DMS 273 (cell line): Measurements from ENCODE around the gene COBL.

Source experiments
- DNase-seq: peaks from one replicate; lab custom pipeline; 2025; ENCODE audit not compliant: unreplicated experiment; lab: John Stamatoyannopoulos, UW

The COBL gene

GRCh38 chr7:51328351-51328801 lies 11.8 kb upstream of the COBL start:
- DNase-seq = no peak

- no peak for DNase-seq
These were observed 10.7 kb upstream of the COBL start for GRCh38 chr7:51327287-51327717.

DNA sequence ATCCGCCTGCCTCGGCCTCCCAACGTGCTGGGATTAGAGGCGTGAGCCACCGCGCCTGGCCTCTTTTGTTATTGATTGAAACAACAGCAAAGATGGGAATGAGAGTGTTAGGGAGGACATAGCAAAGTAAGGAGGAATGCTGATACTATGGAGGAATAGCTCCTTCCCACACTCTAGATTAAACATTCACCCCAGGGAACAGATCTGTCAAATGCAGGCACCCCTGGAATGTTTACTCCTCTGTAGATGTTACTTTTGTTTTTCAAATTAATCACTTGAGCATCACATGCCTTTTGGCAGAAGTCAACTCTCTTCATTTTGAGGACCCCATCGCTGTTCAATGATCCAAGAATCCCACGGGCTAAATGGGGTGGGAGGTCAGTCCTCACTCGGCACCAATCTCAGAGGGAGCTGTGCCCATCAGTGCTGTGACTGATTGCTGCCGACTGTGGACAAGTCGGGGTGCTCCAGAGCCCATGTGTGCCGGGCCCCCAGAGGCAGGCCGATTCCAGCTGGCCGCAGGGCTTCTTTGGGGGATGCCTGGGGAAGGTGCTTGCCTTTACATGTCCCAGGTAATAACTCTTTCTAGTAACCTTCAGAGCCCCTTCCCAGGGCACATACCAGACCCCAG lies 10.2 kb upstream of the COBL start:
- no peak for DNase-seq

- no peak for DNase-seq
These were observed 9.3 kb upstream of the COBL start for GRCh38 chr7:51325908-51326307.

- peak; percentile 27 for DNase-seq
These were observed 8.7 kb upstream of the COBL start for GRCh38 chr7:51325261-51325676.

- peak; percentile 54 for DNase-seq
These were observed 7.7 kb upstream of the COBL start for GRCh38 chr7:51324206-51324898.

DNA sequence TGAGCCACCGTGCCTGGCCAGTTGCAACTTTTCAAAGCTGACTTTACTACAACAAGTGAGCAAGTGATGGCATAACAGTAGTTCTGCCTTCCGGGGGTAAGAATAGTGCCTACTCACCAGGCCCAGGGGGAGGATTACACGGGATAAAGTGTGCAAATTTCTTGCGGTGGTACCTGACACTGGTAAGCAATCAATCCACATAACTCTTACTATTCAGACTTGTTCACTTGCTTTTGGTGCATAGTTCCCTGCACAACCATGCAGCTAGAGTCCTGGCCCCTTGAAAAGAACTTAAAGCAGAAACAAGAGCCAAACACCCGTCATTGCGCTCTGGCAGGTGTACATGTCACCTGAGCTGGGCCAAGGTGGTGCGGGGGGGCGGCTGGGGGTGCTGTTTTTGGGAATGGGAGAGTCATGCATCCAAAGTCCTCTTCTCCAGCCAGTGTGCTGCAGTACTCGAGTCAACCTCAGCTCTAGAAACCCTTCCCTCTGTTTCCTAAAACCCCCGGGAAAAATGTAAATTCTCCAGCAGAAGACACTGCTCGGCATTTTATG lies 5.4 kb upstream of the COBL start:
- no peak for DNase-seq

- DNase-seq = no peak
These were observed 2.4 kb upstream of the COBL start for GRCh38 chr7:51318886-51319579.

- no peak for DNase-seq
These were observed 1.4 kb upstream of the COBL start for GRCh38 chr7:51318001-51318400.

- no peak for DNase-seq
These were observed 937 bp upstream of the COBL start for GRCh38 chr7:51317582-51317910.

DNA sequence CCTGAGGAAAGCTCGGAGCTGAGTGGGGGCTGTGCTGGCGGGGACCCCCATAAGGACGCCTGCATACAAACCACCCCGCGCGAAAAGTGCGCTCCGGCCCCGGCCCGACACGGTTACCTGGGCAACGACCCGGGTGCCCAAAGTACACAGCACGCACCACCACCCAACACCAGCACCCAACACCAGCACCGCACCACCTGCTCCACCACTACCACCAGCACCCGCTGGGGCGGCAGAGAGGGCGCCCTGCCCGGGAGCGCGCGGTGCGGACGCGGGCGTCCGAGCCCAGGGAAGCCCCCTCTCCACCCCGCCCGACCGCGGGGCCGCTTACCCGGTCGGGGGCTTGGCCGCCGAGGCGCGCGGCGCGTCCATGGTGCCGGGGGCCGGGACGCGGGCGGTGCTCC lies 345 bp downstream of the COBL start:
- DNase-seq = peak; percentile 86

- DNase-seq = peak; percentile 77
These were observed 982 bp downstream of the COBL start for GRCh38 chr7:51315393-51316261.

DNA sequence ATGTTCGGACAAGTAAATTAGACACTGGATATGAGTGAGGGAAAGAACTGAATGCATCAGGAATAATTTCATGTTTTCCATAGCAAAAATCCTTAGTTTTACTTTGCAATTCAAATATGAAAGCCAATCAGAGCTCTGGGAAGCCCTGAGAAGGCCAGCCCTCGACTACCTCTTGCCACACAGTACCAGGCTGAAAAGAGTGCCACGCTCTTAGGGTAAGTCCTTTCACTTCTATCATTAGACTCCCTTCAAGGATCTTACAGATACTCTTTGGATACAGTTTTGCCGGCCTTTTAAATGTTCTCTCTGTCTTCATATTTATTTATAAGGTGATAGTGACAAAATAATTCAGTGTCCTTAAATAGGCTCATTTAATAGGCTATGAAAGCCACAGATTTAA lies 1.9 kb downstream of the COBL start:
- DNase-seq = peak; percentile 62

DNA sequence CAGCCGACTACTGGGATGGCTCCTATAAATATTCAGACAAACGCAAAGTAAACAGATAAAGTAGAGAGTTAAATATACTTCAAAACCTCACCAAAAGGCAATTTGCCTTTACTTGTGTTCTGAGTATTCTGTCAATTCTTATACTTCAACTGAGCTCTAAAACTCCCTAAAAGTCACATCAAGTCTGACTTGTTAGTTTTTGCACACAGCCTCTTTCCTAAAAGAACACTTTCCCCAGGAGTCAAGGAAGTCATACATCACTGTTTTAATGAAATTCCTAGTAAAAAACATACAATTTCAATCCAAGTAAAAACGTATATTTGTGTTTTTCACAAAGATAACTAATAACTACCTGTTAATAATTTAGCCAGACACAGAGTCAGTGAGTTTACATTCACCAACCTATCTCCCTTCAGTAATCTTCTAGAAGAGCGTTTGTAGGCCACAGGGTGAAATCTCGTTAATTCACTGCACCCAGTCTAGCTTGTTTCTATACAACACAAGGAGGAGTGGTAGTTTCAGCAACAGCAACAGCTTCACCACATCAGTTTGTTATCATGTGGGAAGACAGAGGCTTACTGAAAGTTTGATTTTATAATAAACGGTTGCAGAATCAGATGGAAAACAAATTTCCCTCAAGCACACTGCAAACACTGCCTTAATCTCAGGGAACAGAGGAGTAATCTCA lies 2.7 kb downstream of the COBL start:
- peak; percentile 35 for DNase-seq

DNA sequence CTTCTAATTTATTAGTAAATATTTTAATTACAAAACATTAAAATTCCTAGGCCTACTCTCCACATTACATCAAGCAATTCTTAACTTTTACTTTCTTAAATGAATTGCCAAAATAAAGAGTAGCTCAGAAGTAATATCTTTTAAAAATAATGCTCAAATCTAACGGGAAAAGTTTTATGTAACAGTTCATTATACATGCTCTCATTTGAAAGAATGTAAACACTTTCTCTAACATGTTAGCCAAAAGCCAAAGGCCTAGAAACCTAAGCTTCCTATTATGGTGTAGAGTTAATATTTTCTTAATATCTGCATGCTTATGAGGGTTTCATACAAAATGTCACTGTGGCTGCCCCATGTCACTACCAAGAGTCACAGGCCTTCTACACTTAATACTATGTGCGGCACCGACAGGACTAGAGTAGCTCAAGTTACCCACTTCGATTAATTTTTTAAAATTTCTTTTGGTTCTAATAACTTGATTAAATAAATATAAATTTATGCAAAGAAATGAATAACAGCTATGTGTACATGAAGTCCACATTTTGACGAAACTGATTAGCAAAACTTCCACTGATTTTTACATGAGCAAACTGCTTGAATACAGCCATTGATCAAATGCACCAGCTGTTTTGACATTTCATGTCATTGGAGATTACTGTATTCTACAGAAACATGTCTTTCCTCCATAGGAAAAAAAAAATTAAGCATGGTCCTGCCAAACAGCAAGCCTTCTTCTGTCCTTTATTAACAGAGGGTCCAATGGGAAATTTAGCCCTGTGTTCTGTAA lies 3.5 kb downstream of the COBL start:
- no peak for DNase-seq

DNA sequence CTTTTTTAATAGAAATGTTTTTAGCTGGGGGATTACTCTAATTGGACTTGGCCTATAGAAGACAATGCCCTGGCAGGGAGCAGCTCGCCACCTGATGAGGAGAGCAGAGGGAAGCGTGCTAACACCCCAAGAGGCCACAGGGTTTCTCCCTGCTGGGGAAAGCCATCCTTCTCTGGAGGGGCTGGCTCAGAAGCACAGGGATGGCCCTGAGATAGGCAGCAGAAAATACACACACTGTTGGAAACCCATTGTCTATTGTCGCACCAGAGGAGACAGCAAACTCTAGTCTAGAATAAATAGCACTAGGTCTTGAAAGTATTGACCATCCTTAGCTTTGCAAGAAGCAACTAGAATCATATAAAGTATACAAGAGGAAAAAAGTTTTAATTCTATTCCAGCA lies 5.4 kb downstream of the COBL start:
- DNase-seq = no peak

- DNase-seq = no peak
These were observed 6.5 kb downstream of the COBL start for GRCh38 chr7:51310131-51310583.

GRCh38 chr7:51309361-51310130 lies 7.1 kb downstream of the COBL start:
- DNase-seq = peak; percentile 19

GRCh38 chr7:51308696-51309095 lies 7.9 kb downstream of the COBL start:
- DNase-seq = no peak
